Body of pancreas (tissue), 4 donors: ENCODE results near the gene CACNA1E.

Source experiments
- POLR2A ChIP-seq, 3 donors: fragments of 450-650 bp; IDR thresholded peaks; one replicate each; pipeline ENCODE4 v1.6.1; 2016; ENCODE audit warnings: antibody characterized with exemption in 3 of 3, mild to moderate bottlenecking in 2 of 3
- TF ChIP-seq, protein P1 (sequence below), 7 experiments: fragments of 450-650 bp in 4 of 7; fragments of 200-600 bp in 3 of 7; sonication (generic) in 3 of 7; IDR thresholded peaks; one replicate each; pipeline ENCODE4 v1.5.1; 2016 to 2019; ENCODE audit warnings: antibody characterized with exemption in 7 of 7

GRCh38 chr1:181769846-181770245 lies 286.5 kb downstream of the CACNA1E start:
- no peak for TF ChIP-seq POLR2A (IDR thresholded peaks at IDR 0.05)
- TF ChIP-seq, protein P1, sequence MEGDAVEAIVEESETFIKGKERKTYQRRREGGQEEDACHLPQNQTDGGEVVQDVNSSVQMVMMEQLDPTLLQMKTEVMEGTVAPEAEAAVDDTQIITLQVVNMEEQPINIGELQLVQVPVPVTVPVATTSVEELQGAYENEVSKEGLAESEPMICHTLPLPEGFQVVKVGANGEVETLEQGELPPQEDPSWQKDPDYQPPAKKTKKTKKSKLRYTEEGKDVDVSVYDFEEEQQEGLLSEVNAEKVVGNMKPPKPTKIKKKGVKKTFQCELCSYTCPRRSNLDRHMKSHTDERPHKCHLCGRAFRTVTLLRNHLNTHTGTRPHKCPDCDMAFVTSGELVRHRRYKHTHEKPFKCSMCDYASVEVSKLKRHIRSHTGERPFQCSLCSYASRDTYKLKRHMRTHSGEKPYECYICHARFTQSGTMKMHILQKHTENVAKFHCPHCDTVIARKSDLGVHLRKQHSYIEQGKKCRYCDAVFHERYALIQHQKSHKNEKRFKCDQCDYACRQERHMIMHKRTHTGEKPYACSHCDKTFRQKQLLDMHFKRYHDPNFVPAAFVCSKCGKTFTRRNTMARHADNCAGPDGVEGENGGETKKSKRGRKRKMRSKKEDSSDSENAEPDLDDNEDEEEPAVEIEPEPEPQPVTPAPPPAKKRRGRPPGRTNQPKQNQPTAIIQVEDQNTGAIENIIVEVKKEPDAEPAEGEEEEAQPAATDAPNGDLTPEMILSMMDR (IDR thresholded peaks at IDR 0.05), result no peak
